ENCODE results near the gene CTSC.

- TF ChIP-seq POLR2A (IDR thresholded peaks at IDR 0.05): no peak
- TF ChIP-seq CTCF (IDR thresholded peaks at IDR 0.05): no peak
Observed at GRCh38 chr11:88320149-88320559, 17.4 kb downstream of the CTSC start.
